Neutrophil (primary cell): ENCODE data around the gene PFN1.

ENCODE experiments used
- H3K27ac ChIP-seq: fragments of 200-600 bp; sonication (generic); 2 replicates; pipeline ENCODE4 v1.5.1; 2016; ENCODE audit warnings: mild to moderate bottlenecking, moderate library complexity
- H3K27me3 ChIP-seq: fragments of 200-600 bp; sonication (generic); 2 replicates; pipeline ENCODE4 v1.6.0; 2016; ENCODE audit warnings: mild to moderate bottlenecking
- H3K36me3 ChIP-seq: fragments of 200-600 bp; sonication (generic); 2 replicates; pipeline ENCODE4 v1.5.1; 2017
- H3K4me1 ChIP-seq, 2 experiments: fragments of 200-600 bp in 1 of 2; sonication (generic) in 1 of 2; 1 replicate in 1 of 2; 2 replicates in 1 of 2; pipeline versions ENCODE4 v1.5.1 to v1.6.1; 2013 to 2016; ENCODE audit warnings: low read depth in 1 of 2, low read length in 1 of 2, mild to moderate bottlenecking in 1 of 2, moderate library complexity in 1 of 2; ENCODE audit not compliant: control insufficient read depth in 1 of 2, insufficient read depth in 1 of 2
- H3K4me3 ChIP-seq, 2 experiments: fragments of 200-600 bp in 1 of 2; sonication (generic) in 1 of 2; 1 replicate in 1 of 2; 2 replicates in 1 of 2; pipeline ENCODE4 v1.5.1; 2013 to 2016; ENCODE audit warnings: low read depth in 1 of 2, low read length in 1 of 2, mild to moderate bottlenecking in 1 of 2, moderate library complexity in 1 of 2
- H3K9me3 ChIP-seq: fragments of 200-600 bp; sonication (generic); 2 replicates; pipeline ENCODE4 v1.5.1; 2016
- CTCF ChIP-seq: fragments of 200-600 bp; sonication (generic); IDR thresholded peaks from 2 replicates; pipeline ENCODE4 v1.5.1; 2016; ENCODE audit warnings: antibody characterized with exemption

Gene PFN1

GRCh38 chr17:4966844-4967538 lies 18.7 kb upstream of the PFN1 start:
- peak overlapping the region; percentile 61 to 100 for H3K4me3 ChIP-seq
- peaks cover 32 to 35% of the 10 kb centered on the region in 2 experiments for H3K4me1 ChIP-seq
- peak overlapping the region; percentile 98 for H3K27ac ChIP-seq
- no peak for TF ChIP-seq CTCF
- H3K9me3 ChIP-seq: no peaks in the 10 kb centered on the region
- peaks cover 36% of the 10 kb centered on the region for H3K36me3 ChIP-seq
- no peaks in the 10 kb centered on the region for H3K27me3 ChIP-seq

GRCh38 chr17:4965311-4965986 lies 17.1 kb upstream of the PFN1 start:
- Histone ChIP-seq H3K27ac (peak overlapping the region; percentile 98), H3K4me3 (no peak overlapping the region), H3K27me3 (no peaks in the 10 kb centered on the region), H3K4me1 (peaks cover 32 to 35% of the 10 kb centered on the region in 2 experiments), H3K36me3 (peaks cover 22% of the 10 kb centered on the region), H3K9me3 (no peaks in the 10 kb centered on the region)
- TF ChIP-seq CTCF: no peak

- Histone ChIP-seq H3K4me1 (peaks cover under 1 to 7% of the 10 kb centered on the region in 2 experiments), H3K9me3 (no peaks in the 10 kb centered on the region), H3K36me3 (peaks cover 12% of the 10 kb centered on the region), H3K4me3 (no peak overlapping the region), H3K27me3 (no peaks in the 10 kb centered on the region), H3K27ac (no peak overlapping the region)
- no peak for TF ChIP-seq CTCF
Observed at GRCh38 chr17:4960279-4960922, 12.1 kb upstream of the PFN1 start.

- no peak overlapping the region for H3K27ac ChIP-seq
- H3K27me3 ChIP-seq: no peaks in the 10 kb centered on the region
- peaks cover 0 to 6% of the 10 kb centered on the region in 2 experiments for H3K4me1 ChIP-seq
- H3K9me3 ChIP-seq: no peaks in the 10 kb centered on the region
- peaks cover 12% of the 10 kb centered on the region for H3K36me3 ChIP-seq
- H3K4me3 ChIP-seq: no peak overlapping the region
- TF ChIP-seq CTCF: no peak
Observed at GRCh38 chr17:4959261-4959965, 11.1 kb upstream of the PFN1 start.

GRCh38 chr17:4958102-4958501 lies 9.8 kb upstream of the PFN1 start:
- Histone ChIP-seq H3K27me3 (no peaks in the 10 kb centered on the region), H3K9me3 (no peaks in the 10 kb centered on the region), H3K4me3 (no peak overlapping the region), H3K27ac (no peak overlapping the region), H3K4me1 (peaks cover 0 to 6% of the 10 kb centered on the region in 2 experiments), H3K36me3 (peaks cover 12% of the 10 kb centered on the region)
- TF ChIP-seq CTCF: no peak
